ENCODE measurements around the gene ACSS2. TPM values are rescaled to one million over a fixed set of nuclear protein-coding genes. Genes with fewer than 3 reads are reported as not detected.

The ACSS2 gene
- total and polyA plus RNA-seq, 10 of the 15 experiments (the other 5 are each of a cell fraction or from before 2014, with no cell fraction given), result 2.8 to 37.2 (median 24.2) TPM

GRCh38 chr20:34873583-34874093 is 2.8 kb upstream of the ACSS2 start:
- Histone ChIP-seq H3K9ac (ENCODE audit: control insufficient read depth, insufficient read depth, low read length) (no peak overlapping the region), H3K4me2 (ENCODE audit: control insufficient read depth, insufficient read depth) (peak overlapping the region; percentile 88), H2AFZ (ENCODE audit: control insufficient read depth, low read depth, low read length) (peak overlapping the region; percentile 94), H3K4me3 (no peak overlapping the region), H3K27ac (ENCODE audit: control insufficient read depth, insufficient read depth) (no peak overlapping the region), H3K79me2 (ENCODE audit: control insufficient read depth, insufficient read depth, low read length) (no peaks in the 10 kb centered on the region), H3K9me3 (replicated peaks; ENCODE audit: control insufficient read depth, insufficient read depth, low read length) (no peaks in the 10 kb centered on the region), H3K4me1 (ENCODE audit: control insufficient read depth, insufficient read depth, low read length) (peaks cover 17% of the 10 kb centered on the region), H3K27me3 (replicated peaks in 1 of 2; ENCODE audit: control insufficient read depth in 2 of 2, insufficient read depth in 2 of 2, low read length in 1 of 2) (no peaks in the 10 kb centered on the region; a peak in 1 of 4 replicates), H3K36me3 (ENCODE audit: control insufficient read depth in 2 of 2, insufficient read depth in 2 of 2, low read length in 1 of 2) (no peaks in the 10 kb centered on the region), H4K20me1 (ENCODE audit: control insufficient read depth, insufficient read depth) (no peaks in the 10 kb centered on the region)
- FAIRE-seq (no peak), DNase-seq (ENCODE audit: low read depth, low spot score) (no peak), ATAC-seq (no peak)
- intact Hi-C loops (cut with micrococcal nuclease; ENCODE audit: unreplicated experiment), result loop anchor here (1.0 to 10.0 kb wide), 3 partner anchors 87 to 335 kb away; partner anchors contain the start of gene TRPC4AP
- CTCF ChIA-PET, result interaction anchor here (0.6 to 7.5 kb wide), 29 partner anchors 10 to 396 kb away, joined by 3 to 99 read pairs (median 4); partner anchors contain the start of genes EDEM2, GSS, MYH7B and TRPC4AP
- POLR2A ChIA-PET, result no interaction called here
- in situ Hi-C loops (cut with MboI), result loop anchor here (5.0 kb wide), 1 partner anchor 84 kb away; the partner anchor contains the start of genes GSS and MYH7B
- 30% methylated on average over 3 of the region's 3 CpGs for WGBS (ENCODE audit: insufficient coverage, insufficient replicate concordance, low lambda C conversion rate, missing lambda C conversion rate)
- SMC1A ChIA-PET (ENCODE audit: uncharacterized antibody, unreplicated experiment), result interaction anchor here (0.9 to 3.3 kb wide), 10 partner anchors 77 to 340 kb away, joined by 3 to 14 read pairs (median 4); partner anchors contain the start of genes GSS and MYH7B
- BruUV-seq (replicated peaks), result no TSS peak
- RAD21 ChIA-PET (ENCODE audit: unreplicated experiment), result interaction anchor here (0.5 to 7.1 kb wide), 7 partner anchors 49 to 566 kb away, joined by 3 to 71 read pairs (median 4); partner anchors contain the start of genes GSS and MYH7B
- TF ChIP-seq, protein P1, sequence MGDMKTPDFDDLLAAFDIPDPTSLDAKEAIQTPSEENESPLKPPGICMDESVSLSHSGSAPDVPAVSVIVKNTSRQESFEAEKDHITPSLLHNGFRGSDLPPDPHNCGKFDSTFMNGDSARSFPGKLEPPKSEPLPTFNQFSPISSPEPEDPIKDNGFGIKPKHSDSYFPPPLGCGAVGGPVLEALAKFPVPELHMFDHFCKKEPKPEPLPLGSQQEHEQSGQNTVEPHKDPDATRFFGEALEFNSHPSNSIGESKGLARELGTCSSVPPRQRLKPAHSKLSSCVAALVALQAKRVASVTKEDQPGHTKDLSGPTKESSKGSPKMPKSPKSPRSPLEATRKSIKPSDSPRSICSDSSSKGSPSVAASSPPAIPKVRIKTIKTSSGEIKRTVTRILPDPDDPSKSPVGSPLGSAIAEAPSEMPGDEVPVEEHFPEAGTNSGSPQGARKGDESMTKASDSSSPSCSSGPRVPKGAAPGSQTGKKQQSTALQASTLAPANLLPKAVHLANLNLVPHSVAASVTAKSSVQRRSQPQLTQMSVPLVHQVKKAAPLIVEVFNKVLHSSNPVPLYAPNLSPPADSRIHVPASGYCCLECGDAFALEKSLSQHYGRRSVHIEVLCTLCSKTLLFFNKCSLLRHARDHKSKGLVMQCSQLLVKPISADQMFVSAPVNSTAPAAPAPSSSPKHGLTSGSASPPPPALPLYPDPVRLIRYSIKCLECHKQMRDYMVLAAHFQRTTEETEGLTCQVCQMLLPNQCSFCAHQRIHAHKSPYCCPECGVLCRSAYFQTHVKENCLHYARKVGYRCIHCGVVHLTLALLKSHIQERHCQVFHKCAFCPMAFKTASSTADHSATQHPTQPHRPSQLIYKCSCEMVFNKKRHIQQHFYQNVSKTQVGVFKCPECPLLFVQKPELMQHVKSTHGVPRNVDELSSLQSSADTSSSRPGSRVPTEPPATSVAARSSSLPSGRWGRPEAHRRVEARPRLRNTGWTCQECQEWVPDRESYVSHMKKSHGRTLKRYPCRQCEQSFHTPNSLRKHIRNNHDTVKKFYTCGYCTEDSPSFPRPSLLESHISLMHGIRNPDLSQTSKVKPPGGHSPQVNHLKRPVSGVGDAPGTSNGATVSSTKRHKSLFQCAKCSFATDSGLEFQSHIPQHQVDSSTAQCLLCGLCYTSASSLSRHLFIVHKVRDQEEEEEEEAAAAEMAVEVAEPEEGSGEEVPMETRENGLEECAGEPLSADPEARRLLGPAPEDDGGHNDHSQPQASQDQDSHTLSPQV (IDR thresholded peaks at IDR 0.05), result no peak
- TF ChIP-seq PKNOX1 (IDR thresholded peaks at IDR 0.05) (no peak), RCOR1 (conservative IDR thresholded peaks at IDR 0.05; ENCODE audit: low read depth, low read length) (no peak), RUNX3 (IDR thresholded peaks at IDR 0.05; ENCODE audit: low read length) (no peak), WRNIP1 (IDR thresholded peaks at IDR 0.05; ENCODE audit: borderline replicate concordance, low read depth, low read length) (no peak), ZNF384 (IDR thresholded peaks at IDR 0.05; ENCODE audit: borderline replicate concordance, low read depth, low read length) (no peak), NR2C1 (IDR thresholded peaks at IDR 0.05) (no peak), ASH2L (IDR thresholded peaks at IDR 0.05; ENCODE audit: borderline replicate concordance, low read depth) (no peak), SIN3A (IDR thresholded peaks at IDR 0.05; ENCODE audit: low read depth, low read length) (no peak)

Measured in GM12878 (cell line).